Putamen (tissue), 1 donor: Measurements from ENCODE around the gene NTRK2.

Experiments used
- DNase-seq: peaks from one replicate; pipeline ENCODE4 v3.0.0-alpha.2; 2016; ENCODE audit warnings: low spot score

The NTRK2 gene

GRCh38 chr9:84818791-84819190 is 149.3 kb downstream of the NTRK2 start:
- no peak for DNase-seq

GRCh38 chr9:84819491-84819991 is 150.0 kb downstream of the NTRK2 start:
- no peak for DNase-seq

GRCh38 chr9:84821431-84821830 is 151.9 kb downstream of the NTRK2 start:
- DNase-seq, result no peak

GRCh38 chr9:84822589-84823233 is 153.2 kb downstream of the NTRK2 start:
- no peak for DNase-seq

- no peak for DNase-seq
These were observed 154.1 kb downstream of the NTRK2 start for GRCh38 chr9:84823421-84824271.

- DNase-seq, result no peak
These were observed 157.8 kb downstream of the NTRK2 start for GRCh38 chr9:84827216-84827765.

- peak; percentile 13 for DNase-seq
These were observed 158.5 kb downstream of the NTRK2 start for GRCh38 chr9:84828046-84828445.

GRCh38 chr9:84829471-84829870 is 159.9 kb downstream of the NTRK2 start:
- DNase-seq, result no peak

GRCh38 chr9:84829997-84830696 is 160.6 kb downstream of the NTRK2 start:
- DNase-seq, result no peak

- no peak for DNase-seq
These were observed 161.8 kb downstream of the NTRK2 start for GRCh38 chr9:84831377-84831776.

- DNase-seq, result no peak
These were observed 162.9 kb downstream of the NTRK2 start for GRCh38 chr9:84832453-84832852.

GRCh38 chr9:84834426-84834825 is 164.9 kb downstream of the NTRK2 start:
- DNase-seq, result no peak

- no peak for DNase-seq
These were observed 166.2 kb downstream of the NTRK2 start for GRCh38 chr9:84835745-84836144.

GRCh38 chr9:84838879-84839278 is 169.3 kb downstream of the NTRK2 start:
- no peak for DNase-seq

GRCh38 chr9:84839541-84839940 is 170.0 kb downstream of the NTRK2 start:
- no peak for DNase-seq

- DNase-seq, result no peak
These were observed 172.4 kb downstream of the NTRK2 start for GRCh38 chr9:84841931-84842330.

GRCh38 chr9:84843175-84843824 is 173.8 kb downstream of the NTRK2 start:
- DNase-seq, result no peak

- no peak for DNase-seq
These were observed 176.7 kb downstream of the NTRK2 start for GRCh38 chr9:84845956-84846900.

- no peak for DNase-seq
These were observed 177.4 kb downstream of the NTRK2 start for GRCh38 chr9:84846906-84847305.

GRCh38 chr9:84849049-84849448 is 179.5 kb downstream of the NTRK2 start:
- no peak for DNase-seq
